Embryonic facial prominence (tissue), 1 donor: ENCODE data around the gene PSAP.

Source experiments
- DNase-seq: peaks from one replicate; pipeline ENCODE4 v3.0.0-alpha.2; 2016; ENCODE audit errors: extremely low spot score

The PSAP gene

GRCh38 chr10:71788954-71789353, 62.1 kb downstream of the PSAP start:
- no peak for DNase-seq

- no peak for DNase-seq
Observed at GRCh38 chr10:71784679-71785272, 66.3 kb downstream of the PSAP start.

GRCh38 chr10:71783917-71784678, 67.0 kb downstream of the PSAP start:
- no peak for DNase-seq

- DNase-seq = no peak
Observed at GRCh38 chr10:71782917-71783490, 68.0 kb downstream of the PSAP start.

- no peak for DNase-seq
Observed at GRCh38 chr10:71782221-71782916, 68.7 kb downstream of the PSAP start.

GRCh38 chr10:71780719-71781118, 70.3 kb downstream of the PSAP start:
- DNase-seq = no peak

- no peak for DNase-seq
Observed at GRCh38 chr10:71780156-71780555, 70.9 kb downstream of the PSAP start.

- DNase-seq = no peak
Observed at GRCh38 chr10:71779641-71780040, 71.4 kb downstream of the PSAP start.

- DNase-seq = no peak
Observed at GRCh38 chr10:71778071-71778825, 72.8 kb downstream of the PSAP start.

- no peak for DNase-seq
Observed at GRCh38 chr10:71777213-71777985, 73.7 kb downstream of the PSAP start.

- no peak for DNase-seq
Observed at GRCh38 chr10:71776481-71776925, 74.5 kb downstream of the PSAP start.

- DNase-seq = no peak
Observed at GRCh38 chr10:71774916-71775702, 75.9 kb downstream of the PSAP start.

- DNase-seq = no peak
Observed at GRCh38 chr10:71773221-71773971, 77.7 kb downstream of the PSAP start, which contains the start of gene VSIR. TSS of gene VSIR (minus strand) at chr10:71773520. CDS start at chr10:71773439, 81 bp downstream.

GRCh38 chr10:71772832-71773220, 78.2 kb downstream of the PSAP start:
- no peak for DNase-seq

GRCh38 chr10:71771821-71772617, 79.0 kb downstream of the PSAP start:
- DNase-seq = no peak

- DNase-seq = no peak
Observed at GRCh38 chr10:71771204-71771603, 79.8 kb downstream of the PSAP start.

GRCh38 chr10:71770789-71771188, 80.3 kb downstream of the PSAP start:
- no peak for DNase-seq

GRCh38 chr10:71770255-71770654, 80.8 kb downstream of the PSAP start:
- DNase-seq = no peak
